Muscle of leg (tissue), 11 donors: ENCODE data around the gene CHRNB2. TPM values are rescaled to one million over a fixed set of nuclear protein-coding genes. Genes with fewer than 3 reads are reported as not detected.

Experiments
- DNase-seq: peaks from one replicate; pipeline ENCODE4 v3.0.0; 2013
- H3K27ac ChIP-seq: one replicate; pipeline ENCODE4 v1.5.1; 2013; ENCODE audit warnings: mild to moderate bottlenecking, low read length, control low read depth
- H3K27me3 ChIP-seq: one replicate; pipeline ENCODE4 v1.6.1; 2013; ENCODE audit warnings: low read length; ENCODE audit not compliant: control insufficient read depth, insufficient read depth
- H3K36me3 ChIP-seq: one replicate; pipeline ENCODE4 v1.6.1; 2013; ENCODE audit warnings: low read length; ENCODE audit not compliant: control insufficient read depth, insufficient read depth
- H3K4me1 ChIP-seq: one replicate; pipeline ENCODE4 v1.6.1; 2013; ENCODE audit warnings: low read length; ENCODE audit not compliant: control insufficient read depth, insufficient read depth
- H3K4me3 ChIP-seq: one replicate; pipeline ENCODE4 v1.5.1; 2013; ENCODE audit warnings: low read length, control low read depth
- H3K9me3 ChIP-seq: replicated peaks from 2 replicates; pipeline ENCODE4 v1.6.1; 2013; ENCODE audit warnings: low read depth, low read length; ENCODE audit not compliant: control insufficient read depth
- WGBS: methylation state at CpG from one replicate; pipeline ENCODE4 v1.1.5; 2013; ENCODE audit warnings: missing lambda C conversion rate; ENCODE audit not compliant: insufficient coverage; 5-methylcytosine and 5-hydroxymethylcytosine counted together
- polyA plus RNA-seq, 8 donors: library from polyadenylated mRNA; unstranded; fragments of 120-200 nt; gene quantifications; one replicate each; pipeline versions ENCODE4 v1.2.1 to v1.2.3, GENCODE V29; 2013; ENCODE audit warnings: inconsistent platforms in 1 of 8, low replicate concordance in 1 of 8; ENCODE audit not compliant: insufficient read length in 8 of 8, insufficient read depth in 1 of 8
- total RNA-seq: library from RNA; stranded (reverse); fragments of 120-200 nt; gene quantifications from one replicate; pipeline ENCODE4 v1.2.4, GENCODE V29; 2013

Gene CHRNB2
- total and polyA plus RNA-seq, 9 donors = 0.06 to 1.1 (median 0.21) TPM

DNA sequence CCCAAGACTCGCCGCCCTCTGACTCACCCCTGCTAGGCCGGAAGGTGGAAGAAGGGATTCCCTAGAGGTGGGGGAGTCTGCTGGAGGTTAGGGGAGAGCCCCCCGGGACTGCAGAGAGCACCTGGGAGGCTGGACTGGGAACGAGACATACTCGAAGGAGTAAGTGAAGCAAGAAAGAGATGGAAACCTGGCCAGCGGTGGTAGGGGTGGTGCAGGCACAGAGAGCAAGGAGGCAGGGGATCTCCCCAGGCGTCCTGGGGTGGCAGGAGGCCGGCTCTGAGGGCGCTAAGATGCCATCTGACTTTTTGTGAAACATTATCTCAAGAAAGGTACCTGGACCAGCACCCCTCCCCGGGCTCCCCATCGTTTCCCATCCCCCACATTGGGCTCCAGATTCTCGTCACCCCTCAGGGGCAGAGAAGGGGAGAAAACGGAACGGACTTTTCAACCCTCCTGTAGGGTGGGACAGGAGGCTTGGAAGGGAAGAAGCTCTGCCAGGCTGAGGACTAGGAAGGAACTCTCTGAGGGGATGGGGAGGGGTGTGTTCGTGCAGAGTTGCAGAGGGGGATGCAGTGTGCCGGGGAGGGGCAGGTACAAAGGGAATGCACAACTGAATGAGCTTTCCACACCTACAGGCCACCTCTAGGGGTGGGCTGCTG lies 708 bp downstream of the CHRNB2 start:
- no peak for DNase-seq
- no peaks in the 10 kb centered on the region for H3K9me3 ChIP-seq
- H3K36me3 ChIP-seq = no peaks in the 10 kb centered on the region
- 18% methylated on average over 5 of the region's 17 CpGs for WGBS
- no peak overlapping the region for H3K4me3 ChIP-seq
- no peak overlapping the region for H3K27ac ChIP-seq
- peaks cover 8% of the 10 kb centered on the region for H3K4me1 ChIP-seq
- H3K27me3 ChIP-seq = peaks cover 40% of the 10 kb centered on the region

DNA sequence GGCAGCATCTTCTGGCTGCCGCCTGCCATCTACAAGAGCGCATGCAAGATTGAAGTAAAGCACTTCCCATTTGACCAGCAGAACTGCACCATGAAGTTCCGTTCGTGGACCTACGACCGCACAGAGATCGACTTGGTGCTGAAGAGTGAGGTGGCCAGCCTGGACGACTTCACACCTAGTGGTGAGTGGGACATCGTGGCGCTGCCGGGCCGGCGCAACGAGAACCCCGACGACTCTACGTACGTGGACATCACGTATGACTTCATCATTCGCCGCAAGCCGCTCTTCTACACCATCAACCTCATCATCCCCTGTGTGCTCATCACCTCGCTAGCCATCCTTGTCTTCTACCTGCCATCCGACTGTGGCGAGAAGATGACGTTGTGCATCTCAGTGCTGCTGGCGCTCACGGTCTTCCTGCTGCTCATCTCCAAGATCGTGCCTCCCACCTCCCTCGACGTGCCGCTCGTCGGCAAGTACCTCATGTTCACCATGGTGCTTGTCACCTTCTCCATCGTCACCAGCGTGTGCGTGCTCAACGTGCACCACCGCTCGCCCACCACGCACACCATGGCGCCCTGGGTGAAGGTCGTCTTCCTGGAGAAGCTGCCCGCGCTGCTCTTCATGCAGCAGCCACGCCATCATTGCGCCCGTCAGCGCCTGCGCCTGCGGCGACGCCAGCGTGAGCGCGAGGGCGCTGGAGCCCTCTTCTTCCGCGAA lies 3.8 kb downstream of the CHRNB2 start:
- WGBS = 94% methylated on average over 59 of the region's 59 CpGs
- Histone ChIP-seq H3K4me3 (no peak overlapping the region), H3K27me3 (peaks cover 36% of the 10 kb centered on the region), H3K9me3 (no peaks in the 10 kb centered on the region), H3K27ac (no peak overlapping the region), H3K36me3 (no peaks in the 10 kb centered on the region), H3K4me1 (peaks cover 30% of the 10 kb centered on the region)
- no peak for DNase-seq

DNA sequence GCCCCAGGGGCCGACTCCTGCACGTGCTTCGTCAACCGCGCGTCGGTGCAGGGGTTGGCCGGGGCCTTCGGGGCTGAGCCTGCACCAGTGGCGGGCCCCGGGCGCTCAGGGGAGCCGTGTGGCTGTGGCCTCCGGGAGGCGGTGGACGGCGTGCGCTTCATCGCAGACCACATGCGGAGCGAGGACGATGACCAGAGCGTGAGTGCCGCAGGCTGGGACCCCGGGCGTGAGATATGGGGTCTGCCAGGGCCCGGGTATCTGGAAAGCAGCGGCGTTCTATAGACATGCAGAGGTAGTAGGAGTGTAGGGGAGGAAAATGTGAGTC lies 4.3 kb downstream of the CHRNB2 start:
- Histone ChIP-seq H3K27me3 (peaks cover 33% of the 10 kb centered on the region), H3K27ac (no peak overlapping the region), H3K4me1 (peaks cover 36% of the 10 kb centered on the region), H3K36me3 (no peaks in the 10 kb centered on the region), H3K9me3 (no peaks in the 10 kb centered on the region), H3K4me3 (no peak overlapping the region)
- WGBS = 92% methylated on average over 29 of the region's 29 CpGs
- DNase-seq = no peak

DNA sequence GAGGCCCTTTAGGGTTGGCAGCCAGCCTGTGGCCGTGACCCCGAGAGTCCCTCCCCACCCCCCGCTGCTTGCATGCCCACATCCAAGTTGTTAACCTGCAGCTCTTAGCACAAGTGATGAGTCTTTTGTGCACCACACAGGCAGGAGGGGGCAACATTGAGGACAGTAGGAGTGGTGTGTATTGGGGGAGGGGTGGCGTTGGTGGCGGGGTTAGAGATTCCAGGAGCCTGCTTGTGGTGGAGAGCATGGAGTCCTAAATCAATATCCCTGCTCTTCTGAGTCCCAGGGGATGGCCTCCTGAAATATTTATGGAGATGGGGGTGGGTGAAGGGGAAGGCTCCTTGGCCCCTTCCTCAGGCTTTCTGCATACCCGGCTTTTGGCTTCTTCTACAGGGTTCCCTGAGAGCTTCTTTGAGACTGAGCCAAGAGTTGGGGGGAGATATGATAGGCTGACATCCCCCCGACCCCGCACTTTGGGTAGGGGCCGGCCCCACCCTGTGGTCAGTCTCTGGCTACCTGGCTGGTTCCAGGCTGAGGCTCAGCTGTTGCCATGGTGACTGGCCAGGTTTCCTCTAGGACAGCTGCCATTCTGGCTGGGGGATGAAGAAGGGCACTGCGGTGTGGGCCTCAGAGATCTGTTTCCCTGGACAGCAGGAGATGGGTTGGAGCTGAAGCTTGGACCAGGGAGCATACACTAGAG lies 5.0 kb downstream of the CHRNB2 start:
- H3K27ac ChIP-seq = no peak overlapping the region
- H3K36me3 ChIP-seq = peaks cover 3% of the 10 kb centered on the region
- peaks cover 41% of the 10 kb centered on the region for H3K4me1 ChIP-seq
- H3K9me3 ChIP-seq = no peaks in the 10 kb centered on the region
- no peak for DNase-seq
- peaks cover 26% of the 10 kb centered on the region for H3K27me3 ChIP-seq
- WGBS = 50% methylated on average over 5 of the region's 10 CpGs
- no peak overlapping the region for H3K4me3 ChIP-seq

DNA sequence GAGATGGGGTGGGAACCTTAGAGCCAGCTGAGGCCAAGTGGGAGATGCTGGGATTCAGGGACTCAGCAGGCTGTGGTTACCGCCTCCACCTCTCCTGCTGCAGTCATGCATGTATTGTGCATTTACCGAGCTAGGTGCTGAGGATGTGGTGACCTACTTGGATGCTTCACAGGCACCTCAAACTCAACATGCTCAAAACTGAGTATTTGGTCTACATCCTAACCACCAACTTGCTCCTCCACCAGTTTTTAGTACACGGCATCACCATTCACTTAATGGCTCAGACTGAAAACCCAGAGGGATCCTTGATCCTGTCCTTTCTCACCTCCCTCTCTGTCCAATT lies 5.6 kb downstream of the CHRNB2 start:
- Histone ChIP-seq H3K9me3 (no peaks in the 10 kb centered on the region), H3K4me3 (no peak overlapping the region), H3K36me3 (peaks cover 7% of the 10 kb centered on the region), H3K27me3 (peaks cover 23% of the 10 kb centered on the region), H3K27ac (no peak overlapping the region), H3K4me1 (peaks cover 42% of the 10 kb centered on the region)
- 82% methylated on average over 2 of the region's 3 CpGs for WGBS
- DNase-seq = no peak

DNA sequence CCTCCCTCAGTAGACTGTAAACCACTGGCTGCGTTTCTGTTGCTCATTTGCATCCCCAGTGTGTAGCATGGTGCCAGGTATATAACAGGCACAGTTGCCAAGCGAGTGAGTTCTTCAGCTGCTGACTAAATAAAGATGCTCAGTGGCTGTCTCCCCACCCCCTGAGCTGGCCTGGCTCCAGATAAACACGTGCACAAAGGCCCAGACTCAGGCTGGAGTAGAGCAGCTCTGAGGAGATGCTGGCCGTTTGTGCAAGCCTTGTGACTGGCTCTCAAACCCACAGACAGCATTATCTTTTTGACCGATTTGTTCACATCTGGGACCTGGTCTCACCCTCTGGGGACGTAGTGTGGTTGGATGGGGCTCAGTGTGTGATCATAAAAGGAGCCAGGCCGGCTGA lies 7.1 kb downstream of the CHRNB2 start:
- Histone ChIP-seq H3K27me3 (peaks cover 7% of the 10 kb centered on the region), H3K27ac (no peak overlapping the region), H3K4me3 (no peak overlapping the region), H3K4me1 (peaks cover 55% of the 10 kb centered on the region), H3K9me3 (no peaks in the 10 kb centered on the region), H3K36me3 (peaks cover 23% of the 10 kb centered on the region)
- WGBS = 0% methylated on average over 3 of the region's 7 CpGs
- peak; percentile 77 for DNase-seq

DNA sequence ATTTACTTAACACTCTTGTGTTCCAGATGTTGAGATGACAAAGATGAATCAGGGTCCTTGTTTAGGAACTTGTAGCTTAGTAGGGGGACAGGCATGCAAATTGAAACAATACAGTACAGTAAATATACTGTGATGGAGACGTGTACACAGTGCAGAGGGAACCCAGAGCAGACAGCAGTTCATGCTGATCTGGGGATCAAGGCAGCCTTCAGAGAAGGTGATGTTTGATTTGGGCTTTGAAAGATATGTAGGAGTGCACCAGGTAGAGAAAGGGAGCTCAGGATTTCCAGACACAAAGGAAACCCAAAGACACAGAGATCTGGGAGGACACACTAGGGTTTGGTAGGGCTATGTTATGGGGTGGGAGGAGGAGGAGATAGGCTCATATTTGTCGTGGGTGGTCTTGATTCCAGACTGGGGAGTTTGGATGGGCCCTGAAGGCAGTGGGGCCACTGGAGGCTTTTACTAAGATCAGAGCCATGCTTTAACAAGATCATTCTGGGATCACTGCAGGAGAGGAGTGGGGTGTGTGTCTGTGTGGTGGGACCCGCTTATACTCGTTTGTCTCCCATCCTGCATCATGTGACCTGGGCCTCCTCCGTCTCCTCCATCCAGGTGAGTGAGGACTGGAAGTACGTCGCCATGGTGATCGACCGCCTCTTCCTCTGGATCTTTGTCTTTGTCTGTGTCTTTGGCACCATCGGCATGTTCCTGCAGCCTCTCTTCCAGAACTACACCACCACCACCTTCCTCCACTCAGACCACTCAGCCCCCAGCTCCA lies 7.8 kb downstream of the CHRNB2 start:
- Histone ChIP-seq H3K9me3 (no peaks in the 10 kb centered on the region), H3K27me3 (peaks cover 6% of the 10 kb centered on the region), H3K36me3 (peaks cover 29% of the 10 kb centered on the region), H3K27ac (no peak overlapping the region), H3K4me3 (no peak overlapping the region), H3K4me1 (peaks cover 55% of the 10 kb centered on the region)
- 85% methylated on average over 6 of the region's 10 CpGs for WGBS
- DNase-seq = no peak

DNA sequence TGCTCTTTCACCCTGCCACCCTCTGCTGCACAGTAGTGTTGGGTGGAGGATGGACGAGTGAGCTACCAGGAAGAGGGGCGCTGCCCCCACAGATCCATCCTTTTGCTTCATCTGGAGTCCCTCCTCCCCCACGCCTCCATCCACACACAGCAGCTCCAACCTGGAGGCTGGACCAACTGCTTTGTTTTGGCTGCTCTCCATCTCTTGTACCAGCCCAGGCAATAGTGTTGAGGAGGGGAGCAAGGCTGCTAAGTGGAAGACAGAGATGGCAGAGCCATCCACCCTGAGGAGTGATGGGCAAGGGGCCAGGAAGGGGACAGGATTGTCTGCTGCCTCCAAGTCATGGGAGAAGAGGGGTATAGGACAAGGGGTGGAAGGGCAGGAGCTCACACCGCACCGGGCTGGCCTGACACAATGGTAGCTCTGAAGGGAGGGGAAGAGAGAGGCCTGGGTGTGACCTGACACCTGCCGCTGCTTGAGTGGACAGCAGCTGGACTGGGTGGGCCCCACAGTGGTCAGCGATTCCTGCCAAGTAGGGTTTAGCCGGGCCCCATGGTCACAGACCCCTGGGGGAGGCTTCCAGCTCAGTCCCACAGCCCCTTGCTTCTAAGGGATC lies 8.5 kb downstream of the CHRNB2 start:
- 76% methylated on average over 5 of the region's 8 CpGs for whole genome bisulfite sequencing
- no peak for DNase-seq
- no peak overlapping the region for H3K4me3 ChIP-seq
- no peaks in the 10 kb centered on the region for H3K9me3 ChIP-seq
- no peak overlapping the region for H3K27ac ChIP-seq
- H3K27me3 ChIP-seq = peaks cover 2% of the 10 kb centered on the region
- H3K4me1 ChIP-seq = peaks cover 55% of the 10 kb centered on the region
- peaks cover 35% of the 10 kb centered on the region for H3K36me3 ChIP-seq

DNA sequence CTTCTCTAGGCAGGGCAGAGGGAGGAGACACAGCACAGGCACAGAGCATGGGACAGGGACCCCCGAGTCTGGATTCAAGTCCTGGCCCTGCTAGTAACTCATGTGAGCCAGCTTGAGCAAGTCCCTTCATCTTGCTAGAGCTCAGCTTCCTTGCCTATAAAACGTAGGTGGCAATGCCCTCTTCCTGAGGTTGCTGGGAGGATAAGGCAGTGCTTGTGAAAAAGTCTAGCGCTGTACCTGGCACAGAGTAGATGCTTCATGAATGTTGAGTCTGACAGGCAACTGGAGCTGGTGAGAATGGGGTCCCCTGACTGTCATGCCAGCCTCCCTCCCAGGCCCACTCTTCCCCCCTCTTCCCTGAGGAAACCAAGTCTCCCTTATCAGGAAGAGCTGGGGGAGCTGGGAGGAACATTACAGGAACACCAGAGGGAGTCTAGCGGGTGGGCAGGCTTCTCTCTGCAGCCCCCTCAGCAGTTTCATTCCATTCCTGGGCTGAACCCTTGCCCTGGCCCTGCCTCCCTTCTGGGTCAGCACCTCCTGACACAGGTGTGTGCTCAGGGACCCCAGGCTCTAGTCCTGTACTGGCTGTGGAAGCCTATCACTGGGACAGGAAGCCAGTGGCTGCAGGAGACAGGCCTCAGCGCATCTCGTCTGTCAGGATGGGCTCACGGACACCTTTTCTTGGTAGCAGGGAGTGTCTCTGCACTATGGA lies 9.9 kb downstream of the CHRNB2 start:
- WGBS = 64% methylated on average over 3 of the region's 7 CpGs
- Histone ChIP-seq H3K4me1 (peaks cover 55% of the 10 kb centered on the region), H3K36me3 (peaks cover 48% of the 10 kb centered on the region)

More for the DNA sequence above, 9.9 kb downstream of the CHRNB2 start:
- no peak overlapping the region for H3K4me3 ChIP-seq
- no peaks in the 10 kb centered on the region for H3K27me3 ChIP-seq
- peak overlapping the region; percentile 69 for H3K27ac ChIP-seq
- no peaks in the 10 kb centered on the region for H3K9me3 ChIP-seq
- DNase-seq = no peak
